ENCODE data around the gene SHH.
"Not testable (repeated sequence)": the region's sequence is repeated elsewhere in the genome, so short reads cannot be mapped to it uniquely, and the experiment has no call there.

The SHH gene

GRCh38 chr7:155842496-155843265 lies 30.4 kb upstream of the SHH start:
- no peak for DNase-seq (ENCODE audit: low read depth in 2 of 2)

GRCh38 chr7:155840909-155841308 lies 28.6 kb upstream of the SHH start:
- DNase-seq (ENCODE audit: low read depth in 2 of 2): no peak

- DNase-seq (ENCODE audit: low read depth in 2 of 2): no peak
Observed at GRCh38 chr7:155840262-155840885, 28.1 kb upstream of the SHH start.

- DNase-seq (ENCODE audit: low read depth in 2 of 2): no peak
Observed at GRCh38 chr7:155839461-155839860, 27.2 kb upstream of the SHH start.

GRCh38 chr7:155838312-155838711 lies 26.0 kb upstream of the SHH start:
- not testable (repeated sequence) for DNase-seq (ENCODE audit: low read depth in 2 of 2)

GRCh38 chr7:155837126-155837479 lies 24.8 kb upstream of the SHH start:
- no peak for DNase-seq (ENCODE audit: low read depth in 2 of 2)

GRCh38 chr7:155836216-155837125 lies 24.2 kb upstream of the SHH start:
- no peak for DNase-seq (ENCODE audit: low read depth in 2 of 2)

GRCh38 chr7:155835446-155836215 lies 23.4 kb upstream of the SHH start:
- no peak for DNase-seq (ENCODE audit: low read depth in 2 of 2)

GRCh38 chr7:155834486-155835048 lies 22.3 kb upstream of the SHH start:
- no peak for DNase-seq (ENCODE audit: low read depth in 2 of 2)

GRCh38 chr7:155833651-155834050 lies 21.4 kb upstream of the SHH start:
- no peak for DNase-seq (ENCODE audit: low read depth in 2 of 2)

GRCh38 chr7:155832581-155832981 lies 20.3 kb upstream of the SHH start:
- no peak for DNase-seq (ENCODE audit: low read depth in 2 of 2)

- DNase-seq (ENCODE audit: low read depth in 2 of 2): no peak
Observed at GRCh38 chr7:155831807-155832524, 19.7 kb upstream of the SHH start.

- no peak for DNase-seq (ENCODE audit: low read depth in 2 of 2)
Observed at GRCh38 chr7:155830961-155831806, 18.9 kb upstream of the SHH start.

GRCh38 chr7:155829796-155830470 lies 17.7 kb upstream of the SHH start:
- DNase-seq (ENCODE audit: low read depth in 2 of 2): no peak

GRCh38 chr7:155825336-155825735 lies 13.1 kb upstream of the SHH start:
- DNase-seq (ENCODE audit: low read depth in 2 of 2): no peak

- DNase-seq (ENCODE audit: low read depth in 2 of 2): no peak
Observed at GRCh38 chr7:155824227-155824886, 12.1 kb upstream of the SHH start.

- DNase-seq (ENCODE audit: low read depth in 2 of 2): no peak
Observed at GRCh38 chr7:155821851-155822250, 9.6 kb upstream of the SHH start.

GRCh38 chr7:155820788-155821187 lies 8.5 kb upstream of the SHH start:
- no peak for DNase-seq (ENCODE audit: low read depth in 2 of 2)

GRCh38 chr7:155820246-155820645 lies 8.0 kb upstream of the SHH start:
- no peak for DNase-seq (ENCODE audit: low read depth in 2 of 2)
